NB4 (cell line): ENCODE data around the gene FNDC1.

ENCODE experiments used
- MYC ChIP-seq: IDR thresholded peaks from 2 replicates; pipeline ENCODE4 v1.6.1; 2011; ENCODE audit warnings: low read depth, low read length
- POLR2A ChIP-seq: IDR thresholded peaks from 2 replicates; pipeline ENCODE4 v1.6.1; 2011; ENCODE audit warnings: mild to moderate bottlenecking; ENCODE audit not compliant: insufficient read length; ENCODE audit errors: extremely low read depth
- TF ChIP-seq, protein P1 (sequence below): IDR thresholded peaks from one replicate; pipeline ENCODE4 v1.5.1; 2012; ENCODE audit warnings: low read depth, low read length
- TF ChIP-seq, protein P2 (sequence below): IDR thresholded peaks from 2 replicates; pipeline ENCODE4 v1.6.1; 2011; ENCODE audit warnings: low read depth, low read length

DNA sequence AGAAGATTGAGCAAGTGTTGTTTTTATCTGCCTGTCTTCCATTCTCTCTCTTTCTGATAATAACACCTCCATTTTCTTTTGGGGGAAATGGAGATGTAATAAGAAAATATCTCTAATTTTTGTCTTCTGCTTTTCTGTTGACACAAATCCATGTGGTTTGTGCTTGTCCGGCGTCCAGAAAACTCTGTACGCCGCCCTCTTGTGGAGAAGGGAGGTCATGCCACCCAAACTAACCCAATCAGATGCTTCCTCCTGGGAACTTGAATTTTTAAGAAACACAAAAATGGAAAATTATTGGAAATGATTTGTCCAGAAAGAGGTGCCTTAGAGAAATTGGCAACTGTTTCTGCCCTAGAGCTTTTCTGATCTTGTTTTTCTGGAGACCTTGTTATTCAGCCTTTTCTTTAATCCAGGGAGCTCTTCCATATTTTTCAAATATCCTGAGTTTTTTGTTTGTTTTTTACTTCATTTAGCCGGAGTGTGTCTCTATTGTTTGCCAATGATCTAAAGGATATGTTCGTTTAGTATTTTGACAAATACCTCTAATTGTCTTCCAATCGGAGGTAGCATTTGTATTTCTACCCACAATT, 17.8 kb upstream of the FNDC1 start:
- TF ChIP-seq, protein P1, sequence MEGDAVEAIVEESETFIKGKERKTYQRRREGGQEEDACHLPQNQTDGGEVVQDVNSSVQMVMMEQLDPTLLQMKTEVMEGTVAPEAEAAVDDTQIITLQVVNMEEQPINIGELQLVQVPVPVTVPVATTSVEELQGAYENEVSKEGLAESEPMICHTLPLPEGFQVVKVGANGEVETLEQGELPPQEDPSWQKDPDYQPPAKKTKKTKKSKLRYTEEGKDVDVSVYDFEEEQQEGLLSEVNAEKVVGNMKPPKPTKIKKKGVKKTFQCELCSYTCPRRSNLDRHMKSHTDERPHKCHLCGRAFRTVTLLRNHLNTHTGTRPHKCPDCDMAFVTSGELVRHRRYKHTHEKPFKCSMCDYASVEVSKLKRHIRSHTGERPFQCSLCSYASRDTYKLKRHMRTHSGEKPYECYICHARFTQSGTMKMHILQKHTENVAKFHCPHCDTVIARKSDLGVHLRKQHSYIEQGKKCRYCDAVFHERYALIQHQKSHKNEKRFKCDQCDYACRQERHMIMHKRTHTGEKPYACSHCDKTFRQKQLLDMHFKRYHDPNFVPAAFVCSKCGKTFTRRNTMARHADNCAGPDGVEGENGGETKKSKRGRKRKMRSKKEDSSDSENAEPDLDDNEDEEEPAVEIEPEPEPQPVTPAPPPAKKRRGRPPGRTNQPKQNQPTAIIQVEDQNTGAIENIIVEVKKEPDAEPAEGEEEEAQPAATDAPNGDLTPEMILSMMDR = peak; percentile 92
- TF ChIP-seq, protein P2, sequence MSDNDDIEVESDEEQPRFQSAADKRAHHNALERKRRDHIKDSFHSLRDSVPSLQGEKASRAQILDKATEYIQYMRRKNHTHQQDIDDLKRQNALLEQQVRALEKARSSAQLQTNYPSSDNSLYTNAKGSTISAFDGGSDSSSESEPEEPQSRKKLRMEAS = peak; percentile 72
- TF ChIP-seq POLR2A (no peak), MYC (0 out of 2 replicates have a peak, but pooled peaks have one; percentile 31)
